Stimulated activated CD8-positive, alpha-beta memory T cell treated with anti-CD3 and anti-CD28 coated beads, Interleukin-12 subunit alpha, Interleukin-12 subunit beta, amount 100 ng/mL, for 24 hours (primary cell): Measurements from ENCODE around the gene DSG3.

ENCODE experiments used
- DNase-seq: peaks from one replicate; pipeline ENCODE4 v3.0.0-alpha.2; 2020; ENCODE audit errors: extremely low read depth

DSG3 gene

DNA sequence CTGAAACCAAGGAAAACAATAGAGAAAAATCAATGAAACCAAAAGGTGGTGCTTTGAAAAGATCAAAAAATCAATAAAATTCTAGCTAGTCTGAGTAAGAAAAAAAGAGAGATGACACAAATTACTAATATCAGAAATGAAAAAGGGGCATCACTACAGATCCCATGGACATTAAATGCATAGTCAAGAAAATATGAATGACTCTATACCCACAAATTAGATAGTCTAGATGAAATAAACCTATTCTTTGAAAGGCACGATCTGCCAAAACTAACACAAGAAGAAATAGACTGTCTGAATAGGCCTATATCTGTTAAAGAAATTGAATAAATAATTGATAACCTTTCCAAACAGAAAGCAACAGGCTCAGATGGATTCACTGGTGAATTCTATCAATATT lies 15.2 kb upstream of the DSG3 start:
- no peak for DNase-seq

DNA sequence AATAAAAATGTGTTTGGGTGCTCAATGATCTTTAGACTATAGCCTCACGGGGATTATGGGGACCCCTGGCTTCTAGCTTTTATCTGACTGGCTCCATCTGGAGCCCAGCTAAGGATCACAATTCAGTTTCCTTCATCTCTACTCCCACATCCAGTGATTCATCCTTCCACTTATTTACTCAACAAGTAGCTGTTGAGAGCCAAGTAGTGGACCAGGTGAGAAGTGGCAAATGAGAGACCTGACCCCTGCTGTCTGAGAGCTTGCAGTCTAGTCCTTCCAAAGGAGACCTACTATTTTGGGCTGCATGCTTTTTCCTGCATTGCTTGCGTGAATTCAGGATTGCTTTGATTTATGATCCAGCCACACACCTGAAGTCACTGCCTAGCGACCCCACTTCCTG lies 10.7 kb upstream of the DSG3 start:
- DNase-seq: no peak

DNA sequence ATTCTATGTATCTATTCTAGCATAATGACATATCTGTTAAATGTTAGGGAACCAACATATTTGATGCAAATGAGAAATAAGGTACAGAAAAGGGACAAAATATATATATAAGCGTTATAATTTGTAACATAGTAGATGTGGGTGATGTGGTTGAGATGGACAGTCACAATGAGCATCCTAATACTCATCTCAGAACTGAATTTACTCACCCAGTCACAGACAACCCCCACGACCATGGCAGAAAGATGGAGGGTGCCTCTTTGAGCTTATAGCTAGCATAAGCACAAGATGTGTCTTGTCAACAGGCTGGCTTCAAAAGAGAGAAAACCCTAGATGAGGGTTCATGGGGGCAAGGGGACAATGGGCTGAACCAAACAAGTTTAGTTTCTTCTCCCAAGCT lies 9.1 kb upstream of the DSG3 start:
- no peak for DNase-seq

DNA sequence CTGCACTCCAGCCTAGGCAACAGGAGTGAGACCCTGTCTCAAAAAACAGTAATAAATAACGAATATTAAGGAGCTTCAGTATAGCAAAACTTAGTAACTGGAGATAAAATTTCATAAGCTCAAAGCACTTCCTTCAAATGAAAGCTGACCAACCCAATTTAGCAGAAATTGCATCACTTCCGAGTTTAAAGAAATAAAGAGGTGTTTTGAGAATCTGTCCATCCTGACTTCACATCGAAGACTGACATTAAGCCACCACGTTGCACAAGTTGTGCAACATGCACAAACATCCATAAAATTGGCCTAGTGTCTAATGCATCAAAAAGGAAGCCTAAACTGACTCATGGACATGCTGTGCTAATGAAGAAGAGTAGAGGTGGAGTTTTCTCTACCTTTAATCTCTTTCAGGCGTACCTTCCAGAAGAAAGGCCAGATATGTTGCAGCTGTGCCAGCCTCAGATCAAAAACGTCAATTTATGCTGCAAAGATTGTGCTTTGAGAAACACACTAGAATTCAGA lies 7.7 kb upstream of the DSG3 start:
- no peak for DNase-seq

DNA sequence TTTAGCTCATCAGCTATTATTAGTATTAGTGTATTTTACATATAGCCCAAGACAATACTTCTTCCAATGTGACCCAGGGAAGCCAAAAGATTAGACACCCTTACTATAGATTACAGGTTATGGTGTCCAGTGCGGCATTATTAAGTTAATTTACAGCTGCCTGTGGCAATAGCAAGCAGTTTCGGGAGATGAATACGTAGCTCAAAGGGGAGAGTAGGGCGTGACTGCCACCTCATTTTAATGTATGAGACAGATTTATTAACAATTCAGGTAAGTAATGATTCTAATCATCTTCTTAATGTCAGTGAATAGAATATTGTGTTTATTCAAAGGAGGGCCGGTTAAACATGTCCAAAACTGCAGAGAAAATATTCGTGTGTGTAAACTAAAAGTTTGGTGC lies 6.8 kb upstream of the DSG3 start:
- DNase-seq: no peak

DNA sequence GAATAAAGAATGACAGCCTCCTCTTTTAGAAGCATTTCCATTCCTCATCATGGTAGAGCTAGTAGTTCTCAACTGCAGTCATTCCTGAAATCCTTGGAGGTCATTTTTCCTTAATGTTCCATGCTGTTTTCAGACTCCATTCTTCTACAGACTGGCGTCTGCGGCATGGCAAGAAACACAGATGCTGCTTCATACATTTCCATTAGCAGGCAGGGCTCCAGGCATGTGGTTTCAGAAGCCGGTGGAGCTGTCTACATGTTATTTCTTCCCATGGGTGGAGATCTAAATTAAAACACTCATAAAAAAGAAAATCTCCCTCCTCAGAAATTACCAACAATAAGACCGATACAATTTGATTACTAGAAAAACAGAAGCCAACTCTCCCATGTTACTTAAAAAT lies 6.0 kb upstream of the DSG3 start:
- no peak for DNase-seq

DNA sequence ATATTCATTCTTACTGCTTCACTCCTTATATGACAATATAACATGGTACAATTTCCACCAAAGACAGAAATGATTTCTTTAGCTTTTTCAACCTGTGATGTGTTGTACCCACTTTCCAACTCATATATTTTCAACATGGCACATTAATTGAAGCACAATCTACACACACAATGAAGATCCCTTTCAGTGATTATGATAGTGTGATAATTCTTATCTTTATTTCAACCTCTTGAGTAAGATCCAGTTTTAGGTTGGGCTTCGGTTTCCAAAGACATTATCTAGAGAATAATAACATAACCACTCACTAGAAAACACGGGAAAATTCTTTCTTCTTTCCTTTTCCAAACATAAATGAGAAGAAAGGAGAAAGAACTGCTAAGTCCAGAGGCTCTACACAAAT lies 3.4 kb upstream of the DSG3 start:
- no peak for DNase-seq

DNA sequence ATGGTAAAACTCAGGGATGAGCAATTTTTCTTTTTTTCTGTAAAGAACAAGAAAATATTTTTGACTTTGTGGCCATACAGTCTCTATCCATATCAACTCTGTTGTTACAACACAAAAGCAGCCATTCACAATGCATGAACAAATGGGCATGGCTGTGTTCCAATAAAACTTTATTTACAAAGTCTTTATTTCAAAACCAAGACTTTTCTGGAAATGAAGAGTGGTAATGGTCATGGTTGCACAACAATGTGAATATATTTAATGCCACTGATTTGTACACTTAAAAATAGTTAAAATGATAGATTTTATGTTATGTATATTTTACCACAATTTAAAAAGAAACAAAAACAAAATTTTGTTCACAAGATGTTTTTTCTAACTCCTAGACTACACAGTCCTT lies 1.6 kb upstream of the DSG3 start:
- DNase-seq: no peak

DNA sequence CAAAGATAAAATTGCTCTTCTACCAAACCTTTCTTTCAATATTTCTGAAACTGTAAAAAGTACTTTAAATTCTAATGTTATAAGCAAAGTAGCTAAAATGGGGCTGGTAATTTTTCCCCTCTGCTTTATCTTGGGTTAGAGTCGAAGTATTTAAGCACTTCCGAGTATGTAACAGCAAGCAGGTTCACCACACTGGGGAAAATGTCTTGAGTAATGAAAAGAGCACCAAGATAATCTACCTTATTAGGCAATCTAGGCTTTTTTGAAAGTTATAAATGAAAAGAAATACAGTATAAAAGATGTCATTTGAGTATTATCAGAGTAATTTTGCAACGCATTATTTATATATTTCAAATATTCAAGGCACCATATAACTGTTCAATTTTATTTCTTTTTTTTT lies 687 bp upstream of the DSG3 start:
- no peak for DNase-seq

DNA sequence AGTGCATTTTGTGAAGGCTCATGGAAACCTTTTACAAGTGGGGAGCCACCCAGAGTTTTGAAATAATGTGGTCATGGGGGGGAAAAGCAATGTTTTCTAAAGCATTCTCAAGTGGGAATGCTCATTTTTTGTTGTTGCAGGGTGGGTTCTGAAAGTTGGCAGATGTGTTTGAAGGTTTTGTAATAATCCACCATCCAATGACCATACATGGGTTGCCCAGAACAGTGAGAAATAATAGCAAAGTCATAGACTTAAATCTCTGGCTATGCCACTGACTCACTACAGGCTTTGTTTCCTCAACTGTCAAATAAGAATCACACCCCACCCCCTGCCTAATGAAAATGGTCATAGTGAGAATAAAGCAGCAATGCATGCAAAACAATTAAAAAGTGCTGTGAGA lies 2.9 kb downstream of the DSG3 start:
- DNase-seq: no peak

DNA sequence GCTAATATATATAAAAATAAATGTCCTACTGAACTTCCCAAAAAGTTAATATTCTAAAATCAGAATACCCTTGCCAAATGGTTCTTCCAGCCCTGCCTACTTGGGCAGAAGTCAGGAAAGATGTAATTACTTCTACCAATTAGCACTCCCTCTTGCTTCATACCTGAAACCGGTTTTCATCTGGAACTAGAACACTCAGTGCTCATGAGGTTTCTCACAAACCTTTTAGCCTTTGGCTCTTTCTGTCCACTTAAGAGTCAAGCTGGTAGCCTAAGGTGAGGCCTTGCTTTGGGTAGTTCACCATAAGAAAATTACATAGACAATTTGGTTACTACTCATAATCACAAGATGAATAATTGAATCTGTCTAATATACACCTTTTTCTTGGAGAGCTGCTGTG lies 4.1 kb downstream of the DSG3 start:
- DNase-seq: no peak

DNA sequence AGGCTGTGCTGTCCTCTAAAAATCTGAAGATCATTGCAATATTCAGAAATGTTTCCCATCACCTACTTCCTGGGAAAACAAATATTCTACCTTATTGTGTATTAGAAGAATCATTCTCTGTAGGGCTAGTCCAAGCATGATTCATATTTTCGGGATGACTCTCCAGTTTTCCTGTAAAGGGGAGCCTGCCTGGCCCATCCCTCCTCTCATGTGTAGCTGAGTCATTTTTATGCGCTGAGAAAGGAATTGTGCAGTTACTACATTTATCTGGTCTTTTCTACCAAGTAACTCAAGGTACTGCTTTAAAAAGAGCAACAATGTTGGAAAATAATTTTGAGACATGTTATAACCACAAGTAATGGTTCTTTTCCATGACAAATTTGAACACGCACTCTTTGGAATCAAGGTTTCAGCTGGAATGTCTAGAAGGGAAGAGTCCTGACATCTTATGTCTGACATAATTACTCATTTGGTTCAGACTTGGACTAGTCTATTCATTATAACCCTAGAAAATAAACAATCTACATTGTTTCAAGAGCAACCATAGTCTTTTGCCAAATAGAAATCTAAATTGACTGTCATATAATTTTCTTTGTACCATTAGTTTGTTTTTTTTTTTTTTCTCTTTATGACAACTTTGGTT lies 6.6 kb downstream of the DSG3 start:
- DNase-seq: no peak

DNA sequence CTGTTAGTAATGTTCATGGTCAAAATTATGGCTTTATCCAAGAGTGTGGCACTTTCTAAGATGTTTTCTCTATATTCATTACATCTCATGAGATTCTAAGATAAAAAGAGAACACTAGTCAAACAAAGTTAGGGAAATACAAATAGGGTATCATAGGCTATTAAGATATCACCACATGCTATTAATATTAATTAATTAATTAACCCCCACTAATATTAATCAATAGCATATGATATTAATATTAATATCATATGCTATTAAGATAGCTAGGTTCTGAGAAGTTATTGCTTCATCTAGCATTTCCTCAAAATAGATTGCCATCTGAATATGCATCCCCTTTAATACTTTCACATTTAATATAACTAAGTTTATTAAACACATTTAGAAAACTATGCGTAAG lies 22.1 kb downstream of the DSG3 start:
- no peak for DNase-seq

DNA sequence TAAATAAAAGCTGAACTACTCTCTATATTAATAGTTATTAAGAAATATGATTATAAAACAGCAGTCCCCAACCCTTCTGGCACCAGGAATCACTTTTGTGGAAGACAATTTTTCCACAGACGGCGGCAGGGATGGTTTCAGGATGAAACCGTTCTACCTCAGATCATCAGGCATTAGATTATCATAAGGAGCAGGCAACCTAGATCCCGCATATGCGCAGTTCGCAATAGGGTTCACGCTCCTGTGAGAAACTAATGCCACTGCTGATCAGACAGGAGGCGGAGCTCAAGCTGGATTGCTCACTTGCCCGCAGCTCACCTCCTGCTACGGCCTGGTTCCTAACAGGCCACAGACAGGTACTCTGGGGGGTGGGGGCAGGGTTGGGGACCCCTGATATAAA lies 31.1 kb downstream of the DSG3 start:
- no peak for DNase-seq

DNA sequence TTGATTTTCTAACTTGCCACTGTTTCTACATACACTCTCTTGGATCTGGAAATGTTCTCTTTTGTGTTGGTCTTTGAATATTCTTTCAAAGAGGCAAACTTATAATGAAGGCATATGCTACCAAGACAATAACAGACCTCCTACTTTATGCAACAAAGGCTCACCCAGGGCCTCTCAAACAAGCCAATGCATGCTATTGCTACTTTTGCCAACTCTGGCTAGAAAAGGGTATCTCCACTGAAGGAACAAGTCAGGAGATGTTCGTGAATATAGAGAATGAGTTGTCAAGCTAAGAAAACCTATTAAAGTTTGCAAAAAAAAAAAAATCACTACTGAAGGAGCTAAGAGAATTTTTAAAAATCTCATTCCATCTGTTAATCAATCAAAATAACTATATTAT lies 34.5 kb downstream of the DSG3 start:
- DNase-seq: no peak

DNA sequence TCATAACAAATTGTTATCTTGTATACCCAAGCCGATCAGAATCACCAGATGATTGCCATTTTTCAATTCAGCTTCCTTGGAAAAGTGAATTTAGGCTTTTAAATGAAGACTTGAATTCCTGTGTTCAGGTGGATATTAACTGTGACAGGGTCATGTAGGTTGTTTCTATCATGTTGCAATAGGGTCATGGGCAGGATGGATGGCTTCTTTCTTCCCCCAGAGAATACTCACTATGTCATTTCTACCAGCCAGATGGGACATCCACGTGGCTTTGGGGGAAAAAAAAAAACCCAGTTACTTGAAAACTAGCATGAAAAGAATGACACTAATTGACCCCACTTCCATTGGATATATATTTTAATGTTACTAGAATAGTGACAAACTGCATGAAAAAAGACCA lies 35.9 kb downstream of the DSG3 start:
- DNase-seq: no peak

DNA sequence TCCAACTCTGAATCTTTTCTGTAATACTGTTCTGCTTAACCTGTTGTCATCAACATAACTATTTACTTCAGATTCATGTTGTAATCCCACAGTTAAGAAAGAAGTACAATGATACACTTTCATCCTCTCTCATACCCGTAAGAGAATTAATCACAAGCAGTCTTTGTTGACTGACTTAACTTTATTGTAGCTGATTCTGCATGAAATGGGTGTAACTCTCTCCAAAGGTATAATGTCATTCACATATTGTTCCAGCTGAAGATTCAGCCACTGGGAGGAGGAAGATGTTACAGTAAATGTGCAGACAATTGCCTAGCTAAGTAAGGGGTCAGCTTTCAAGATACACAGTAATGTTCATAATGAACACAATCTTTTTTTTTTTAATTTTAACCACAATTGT lies 36.9 kb downstream of the DSG3 start:
- no peak for DNase-seq

DNA sequence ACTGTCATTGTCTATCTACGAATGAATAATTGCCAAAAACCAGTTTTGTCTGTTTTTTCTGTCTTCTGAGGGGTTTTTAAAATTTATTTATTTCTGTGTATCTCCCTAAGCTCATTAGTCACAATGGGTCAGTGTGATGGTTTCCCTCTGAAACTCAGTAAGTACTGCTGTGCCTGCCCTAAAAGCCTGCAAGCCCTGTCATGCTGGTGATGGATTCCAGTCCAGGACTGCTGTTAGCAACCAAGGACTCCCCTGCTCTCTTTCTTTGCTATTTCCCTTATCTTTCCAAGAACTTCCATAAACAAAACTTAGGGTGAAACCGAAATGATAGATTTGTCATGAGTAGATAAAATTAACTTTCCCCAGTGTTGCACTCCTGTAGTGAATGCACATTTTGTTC lies 38.6 kb downstream of the DSG3 start:
- no peak for DNase-seq

DNA sequence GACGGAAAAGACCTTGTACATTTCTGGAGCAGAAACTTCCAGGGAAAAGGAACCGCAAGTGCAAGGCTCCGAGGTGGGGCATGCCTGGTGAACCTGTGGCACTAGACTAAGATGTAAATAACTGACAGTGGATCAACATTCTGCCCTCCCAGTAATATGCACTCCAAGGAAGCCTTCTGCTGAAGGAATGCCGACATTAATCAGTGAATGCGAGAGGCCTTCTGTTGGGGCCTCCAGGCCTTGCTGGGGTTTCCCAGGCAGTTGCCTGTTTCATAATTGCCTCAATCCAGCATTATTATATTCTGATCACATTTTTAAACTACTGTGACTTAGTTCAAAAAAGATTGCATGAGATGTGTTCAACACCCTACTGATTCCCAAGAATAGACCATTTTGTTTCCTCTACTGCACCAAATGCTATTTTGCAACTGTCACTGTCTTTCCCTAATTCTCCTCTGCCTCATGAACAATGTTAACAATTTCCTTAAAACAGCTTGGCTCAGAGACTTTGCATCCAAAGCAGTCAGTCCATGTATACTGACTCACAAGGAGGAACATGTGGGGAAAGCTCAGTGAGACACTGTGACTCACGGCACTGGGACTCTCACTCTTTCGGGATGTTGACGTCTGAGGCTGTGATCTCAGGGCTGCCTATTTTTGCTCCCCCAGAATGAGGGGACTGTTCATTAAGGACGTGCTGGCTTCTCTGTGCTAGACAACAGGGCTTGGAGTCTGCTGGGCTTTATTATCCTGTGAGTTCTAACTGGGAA lies 39.9 kb downstream of the DSG3 start:
- no peak for DNase-seq

DNA sequence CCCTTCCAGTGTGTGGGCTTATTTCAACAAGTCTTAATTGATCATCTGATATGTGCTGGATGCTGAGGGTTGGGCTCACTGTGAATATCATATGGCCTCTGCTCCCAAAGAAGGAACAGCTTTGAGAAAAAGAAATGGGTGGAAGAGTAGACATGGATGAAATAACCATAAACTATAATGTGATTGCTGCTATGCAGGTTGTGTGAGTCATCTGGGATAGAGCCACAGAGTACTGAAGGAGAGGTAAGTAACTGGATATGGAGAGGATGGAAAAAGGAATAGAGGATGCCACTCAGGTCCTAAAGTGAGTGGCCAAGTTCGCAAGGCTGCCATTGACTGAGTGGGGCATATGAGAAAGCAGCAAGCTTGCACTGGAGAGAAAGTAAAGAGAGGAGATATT lies 41.8 kb downstream of the DSG3 start:
- DNase-seq: no peak

DNA sequence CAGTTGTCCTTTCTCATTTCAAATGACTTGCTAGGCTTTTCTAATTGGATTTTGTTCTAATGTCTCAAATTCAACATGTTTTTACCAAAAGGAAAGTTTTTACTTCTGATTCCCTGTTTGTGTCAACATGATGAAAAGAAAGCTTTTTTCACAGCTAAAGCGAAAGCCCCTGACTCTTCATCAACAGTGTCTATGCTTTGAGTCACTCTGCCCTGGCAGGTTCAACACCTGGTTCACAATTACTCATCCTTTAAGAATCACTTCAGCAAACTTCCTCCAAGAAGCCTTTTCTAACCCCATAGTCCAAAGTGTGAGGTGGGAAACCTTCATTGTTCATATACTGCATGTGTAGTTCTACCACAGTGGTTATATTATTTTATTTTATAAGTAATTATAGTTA lies 42.8 kb downstream of the DSG3 start:
- no peak for DNase-seq

DNA sequence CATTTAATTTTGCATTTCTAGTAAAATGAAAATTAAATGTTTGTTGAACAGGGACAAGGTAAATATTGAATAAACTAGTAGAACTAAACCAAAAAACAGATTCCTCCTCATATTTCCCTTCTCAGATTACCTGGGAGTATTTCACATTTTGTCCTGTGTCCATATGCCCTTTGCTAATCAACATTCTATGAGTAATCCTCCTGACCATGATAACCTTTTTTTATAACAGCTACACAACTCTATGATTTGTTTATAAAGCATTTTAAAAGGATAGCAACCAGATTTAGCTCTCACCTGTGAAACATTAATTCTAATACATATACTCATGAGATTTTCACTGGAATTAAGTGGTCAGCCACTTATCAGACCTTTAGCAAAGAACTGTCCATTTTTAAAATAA lies 43.3 kb downstream of the DSG3 start:
- DNase-seq: no peak

DNA sequence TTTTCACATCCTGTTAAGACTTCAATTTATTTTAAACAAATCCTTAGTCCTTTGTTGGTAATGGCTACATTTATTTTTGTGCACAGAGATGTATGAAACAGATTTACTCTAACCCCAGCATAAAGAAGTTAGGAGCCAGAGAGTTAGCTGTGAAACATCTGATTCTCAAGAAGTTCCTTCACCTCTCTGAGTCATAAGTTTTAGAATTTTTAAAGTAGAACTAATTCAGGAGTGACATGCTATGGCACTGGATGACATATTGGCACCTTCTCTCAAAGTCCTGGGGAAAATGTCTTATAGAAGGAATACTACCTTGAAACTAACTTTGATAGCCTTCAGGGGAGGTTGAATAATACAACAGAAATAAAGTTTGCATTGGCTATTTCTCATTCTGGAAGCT lies 44.0 kb downstream of the DSG3 start:
- DNase-seq: no peak

DNA sequence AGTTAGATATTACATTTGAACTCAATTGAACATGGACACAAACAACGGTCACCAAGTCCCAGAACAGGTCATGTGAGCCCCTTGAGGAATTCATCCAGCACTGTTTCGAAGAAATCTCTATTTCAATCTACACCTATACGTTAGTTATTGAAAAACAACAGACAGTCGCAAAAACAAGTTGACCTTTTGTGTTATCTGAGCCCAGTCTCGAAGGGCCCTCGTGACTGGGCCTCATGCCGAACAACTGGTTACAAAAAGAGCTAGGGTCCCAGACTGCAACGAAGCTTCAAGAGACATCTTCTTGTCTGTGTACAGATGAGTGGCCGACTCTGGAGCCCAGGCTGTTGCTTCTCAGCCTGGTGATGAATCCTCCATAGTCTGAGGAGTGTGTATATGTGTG lies 45.1 kb downstream of the DSG3 start:
- DNase-seq: no peak
